DND-41 (cell line): ENCODE results near the gene RBMS3.
A peak's percentile ranks its signal among the peaks of the same experiment; 100 is the strongest.

Experiments used
- EZH2 ChIP-seq: IDR thresholded peaks from 3 replicates; pipeline ENCODE4 v1.6.1; 2012; ENCODE audit warnings: borderline replicate concordance, low read depth, mild to moderate bottlenecking, moderate library complexity, low read length, inconsistent platforms; ENCODE audit not compliant: severe bottlenecking
- TF ChIP-seq, protein P1 (sequence below): IDR thresholded peaks from 2 replicates; pipeline ENCODE4 v1.5.1; 2012; ENCODE audit warnings: borderline replicate concordance, low read length, moderate library complexity, mild to moderate bottlenecking; ENCODE audit not compliant: poor library complexity, severe bottlenecking; ENCODE audit errors: extremely low read depth

DNA sequence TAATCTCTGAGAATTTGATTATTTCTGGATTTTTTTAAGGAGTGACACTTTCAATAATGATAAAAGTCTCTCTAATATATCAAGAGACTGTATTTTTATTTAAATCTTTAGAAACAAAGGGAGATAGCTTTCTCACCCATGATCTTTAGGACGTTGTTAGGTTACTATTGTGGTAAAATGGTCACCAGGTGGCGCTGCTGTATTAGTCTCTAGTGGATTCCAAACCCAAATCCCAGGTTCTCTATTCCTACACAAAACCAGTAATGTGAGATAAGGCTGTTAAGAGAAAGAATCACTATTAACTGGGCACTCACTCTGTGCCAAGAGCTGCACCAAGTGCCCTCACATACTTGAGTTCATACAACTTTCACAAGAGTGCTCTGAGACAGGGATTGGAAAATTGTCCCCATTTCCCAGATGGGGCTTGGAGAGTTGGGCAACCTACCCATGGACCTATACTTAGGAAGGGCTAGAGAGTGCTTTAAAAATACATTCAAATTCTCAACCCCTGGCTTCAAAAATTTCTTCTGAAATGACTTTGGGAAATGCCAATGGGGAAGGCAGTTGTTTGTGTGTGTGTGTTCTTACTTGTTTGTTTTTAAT, 732.2 kb downstream of the RBMS3 start:
- TF ChIP-seq EZH2, result no peak
- TF ChIP-seq, protein P1, sequence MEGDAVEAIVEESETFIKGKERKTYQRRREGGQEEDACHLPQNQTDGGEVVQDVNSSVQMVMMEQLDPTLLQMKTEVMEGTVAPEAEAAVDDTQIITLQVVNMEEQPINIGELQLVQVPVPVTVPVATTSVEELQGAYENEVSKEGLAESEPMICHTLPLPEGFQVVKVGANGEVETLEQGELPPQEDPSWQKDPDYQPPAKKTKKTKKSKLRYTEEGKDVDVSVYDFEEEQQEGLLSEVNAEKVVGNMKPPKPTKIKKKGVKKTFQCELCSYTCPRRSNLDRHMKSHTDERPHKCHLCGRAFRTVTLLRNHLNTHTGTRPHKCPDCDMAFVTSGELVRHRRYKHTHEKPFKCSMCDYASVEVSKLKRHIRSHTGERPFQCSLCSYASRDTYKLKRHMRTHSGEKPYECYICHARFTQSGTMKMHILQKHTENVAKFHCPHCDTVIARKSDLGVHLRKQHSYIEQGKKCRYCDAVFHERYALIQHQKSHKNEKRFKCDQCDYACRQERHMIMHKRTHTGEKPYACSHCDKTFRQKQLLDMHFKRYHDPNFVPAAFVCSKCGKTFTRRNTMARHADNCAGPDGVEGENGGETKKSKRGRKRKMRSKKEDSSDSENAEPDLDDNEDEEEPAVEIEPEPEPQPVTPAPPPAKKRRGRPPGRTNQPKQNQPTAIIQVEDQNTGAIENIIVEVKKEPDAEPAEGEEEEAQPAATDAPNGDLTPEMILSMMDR, result peak; percentile 83
